CMK (cell line): ENCODE results near the gene RFC5.
"Not testable (repeated sequence)": the region's sequence is repeated elsewhere in the genome, so short reads cannot be mapped to it uniquely, and the experiment has no call there.

Experiments used
- DNase-seq: peaks from one replicate; pipeline ENCODE4 v3.0.0-alpha.2; 2010; ENCODE audit warnings: low read depth

Gene RFC5

GRCh38 chr12:118016424-118017264 is at the start of gene RFC5:
RFC5 (plus strand) TSS chr12:118016703; CDS start chr12:118016828, 125 bp downstream.
- DNase-seq: peak; percentile 96

GRCh38 chr12:117967043-117967442 is 49.5 kb upstream of the RFC5 start:
- no peak for DNase-seq

GRCh38 chr12:117967512-117967911 is 49.0 kb upstream of the RFC5 start:
- DNase-seq: no peak

- DNase-seq: no peak
These were observed 48.2 kb upstream of the RFC5 start for GRCh38 chr12:117968151-117968789.

- no peak for DNase-seq
These were observed 47.5 kb upstream of the RFC5 start, which contains the start of gene KSR2 for GRCh38 chr12:117968826-117969659. KSR2 (minus strand) TSS chr12:117968990; CDS start chr12:117968255, 735 bp downstream.

GRCh38 chr12:117970334-117970733 is 46.2 kb upstream of the RFC5 start:
- DNase-seq: no peak

GRCh38 chr12:117972301-117972700 is 44.2 kb upstream of the RFC5 start:
- DNase-seq: no peak

- DNase-seq: no peak
These were observed 41.5 kb upstream of the RFC5 start for GRCh38 chr12:117975006-117975405.

GRCh38 chr12:117977373-117977772 is 39.1 kb upstream of the RFC5 start:
- no peak for DNase-seq

GRCh38 chr12:117980616-117981015 is 35.9 kb upstream of the RFC5 start:
- DNase-seq: no peak

- DNase-seq: no peak
These were observed 35.2 kb upstream of the RFC5 start for GRCh38 chr12:117981267-117981666.

GRCh38 chr12:117985182-117985581 is 31.3 kb upstream of the RFC5 start:
- DNase-seq: no peak

GRCh38 chr12:117986705-117987469 is 29.6 kb upstream of the RFC5 start:
- no peak for DNase-seq

GRCh38 chr12:117994551-117995438 is 21.7 kb upstream of the RFC5 start:
- no peak for DNase-seq

GRCh38 chr12:117998719-117999118 is 17.8 kb upstream of the RFC5 start:
- no peak for DNase-seq

- DNase-seq: not testable (repeated sequence)
These were observed 16.7 kb upstream of the RFC5 start for GRCh38 chr12:117999806-118000205.

GRCh38 chr12:118010903-118011302 is 5.6 kb upstream of the RFC5 start:
- no peak for DNase-seq

GRCh38 chr12:118011377-118011776 is 5.1 kb upstream of the RFC5 start:
- DNase-seq: no peak

GRCh38 chr12:118011961-118012360 is 4.5 kb upstream of the RFC5 start:
- DNase-seq: no peak

- no peak for DNase-seq
These were observed 3.2 kb upstream of the RFC5 start for GRCh38 chr12:118013283-118013682.

GRCh38 chr12:118015306-118015705 is 1.2 kb upstream of the RFC5 start:
- no peak for DNase-seq
